GM19193 (cell line): Measurements from ENCODE around the gene SLAIN2.

ENCODE experiments used
- POLR2A ChIP-seq: IDR thresholded peaks from 4 replicates; pipeline ENCODE4 v1.6.1; 2011; ENCODE audit not compliant: insufficient read depth, insufficient read length; ENCODE audit errors: extremely low read depth

SLAIN2 gene

DNA sequence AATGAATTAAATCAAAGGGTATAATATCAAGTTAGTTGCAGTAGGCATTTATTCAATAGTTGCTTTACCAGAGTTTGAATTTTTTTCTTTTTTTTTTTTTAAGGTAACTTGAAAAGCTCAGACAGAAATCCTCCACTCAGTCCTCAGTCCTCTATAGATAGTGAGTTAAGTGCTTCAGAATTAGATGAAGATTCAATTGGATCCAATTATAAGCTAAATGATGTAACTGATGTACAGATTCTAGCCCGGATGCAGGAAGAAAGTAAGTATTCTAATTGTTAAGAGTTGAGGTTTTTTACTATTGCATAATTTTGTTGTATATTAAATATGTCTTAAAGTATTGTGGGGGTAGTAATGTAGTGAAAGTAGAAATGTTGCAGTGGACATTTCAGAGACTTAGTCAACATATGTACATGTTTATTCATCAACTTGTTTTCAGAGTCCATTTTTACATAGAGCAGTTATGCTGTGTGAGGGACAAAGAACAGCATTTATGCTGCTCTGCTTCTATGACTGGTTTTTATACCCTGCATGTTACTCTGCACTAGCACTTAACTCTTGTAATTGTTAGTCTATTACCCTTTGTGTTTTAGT, 38.4 kb downstream of the SLAIN2 start:
- TF ChIP-seq POLR2A = no peak

GRCh38 chr4:48380583-48381167, 39.3 kb downstream of the SLAIN2 start:
- no peak for TF ChIP-seq POLR2A

DNA sequence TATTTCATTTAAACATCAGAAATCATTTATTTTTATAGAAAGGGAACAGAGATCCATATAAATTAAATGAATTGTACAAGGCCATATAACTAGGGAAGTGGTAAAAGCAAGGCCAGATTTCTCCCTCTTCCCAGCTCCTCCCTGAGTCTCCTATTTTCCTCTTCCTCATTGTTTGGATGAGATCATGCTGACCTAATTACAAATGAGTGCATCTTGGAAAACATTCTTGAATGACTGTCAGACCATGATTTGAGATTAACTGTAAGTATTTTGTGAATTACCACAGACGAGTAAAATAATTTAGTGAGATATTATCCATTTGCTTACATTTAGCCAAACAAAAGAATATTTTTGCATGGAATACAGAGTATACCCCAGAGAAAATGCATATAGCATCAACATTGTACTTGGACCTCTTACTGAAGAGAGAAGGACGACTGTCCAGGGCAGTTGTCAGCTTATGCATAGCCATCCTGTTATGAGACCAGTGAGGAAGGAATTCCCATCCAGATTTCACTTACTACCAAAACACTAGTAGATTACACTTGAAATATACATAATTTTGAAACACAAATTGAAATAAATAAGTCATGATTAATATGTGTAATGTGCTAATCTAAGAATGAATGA, 47.3 kb downstream of the SLAIN2 start:
- no peak for TF ChIP-seq POLR2A

DNA sequence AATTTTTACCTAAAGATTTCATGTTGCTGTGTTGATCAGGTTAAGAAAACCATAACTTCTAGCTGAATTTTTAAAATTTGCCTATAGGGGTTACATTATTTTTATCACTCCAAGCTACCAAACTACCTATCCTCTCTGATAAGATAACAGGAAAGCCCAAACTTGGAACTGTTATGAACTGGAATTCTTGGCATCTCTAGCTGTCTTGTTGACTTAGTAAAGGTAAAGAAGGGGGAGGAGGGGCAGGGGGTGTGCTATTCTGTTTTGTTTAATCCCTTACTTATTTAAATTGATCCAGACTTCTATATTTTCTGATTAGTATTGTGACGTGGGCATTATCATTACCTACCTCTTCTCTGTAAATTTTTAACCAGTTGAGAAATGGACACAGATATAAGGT, 54.7 kb downstream of the SLAIN2 start:
- TF ChIP-seq POLR2A = no peak

GRCh38 chr4:48400416-48400815, 59.1 kb downstream of the SLAIN2 start:
- no peak for TF ChIP-seq POLR2A

DNA sequence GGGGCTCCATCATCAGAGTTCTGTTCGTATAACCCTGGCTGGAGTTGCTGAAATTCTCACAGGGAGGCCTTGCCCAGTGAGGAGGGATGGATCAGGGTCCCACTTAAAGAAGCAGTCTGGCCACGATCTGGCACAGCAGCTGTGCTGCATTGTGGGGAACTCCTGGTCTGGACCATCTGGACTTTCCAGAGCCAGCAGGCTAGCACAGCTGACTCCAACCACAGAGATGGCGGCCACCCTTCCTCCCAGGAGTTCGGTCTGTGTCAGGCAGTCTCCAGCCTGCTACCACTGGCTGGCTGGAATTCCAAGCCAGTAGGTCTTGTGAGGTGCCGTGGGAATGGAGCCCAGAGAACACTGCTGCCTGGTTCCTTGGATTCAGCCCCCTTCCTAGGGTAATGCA, 62.0 kb downstream of the SLAIN2 start:
- no peak for TF ChIP-seq POLR2A

- TF ChIP-seq POLR2A = no peak
Measured at GRCh38 chr4:48403779-48404178, 62.5 kb downstream of the SLAIN2 start.

GRCh38 chr4:48405924-48406323, 64.6 kb downstream of the SLAIN2 start:
- TF ChIP-seq POLR2A = no peak

GRCh38 chr4:48409203-48409602, 67.9 kb downstream of the SLAIN2 start:
- TF ChIP-seq POLR2A = no peak

DNA sequence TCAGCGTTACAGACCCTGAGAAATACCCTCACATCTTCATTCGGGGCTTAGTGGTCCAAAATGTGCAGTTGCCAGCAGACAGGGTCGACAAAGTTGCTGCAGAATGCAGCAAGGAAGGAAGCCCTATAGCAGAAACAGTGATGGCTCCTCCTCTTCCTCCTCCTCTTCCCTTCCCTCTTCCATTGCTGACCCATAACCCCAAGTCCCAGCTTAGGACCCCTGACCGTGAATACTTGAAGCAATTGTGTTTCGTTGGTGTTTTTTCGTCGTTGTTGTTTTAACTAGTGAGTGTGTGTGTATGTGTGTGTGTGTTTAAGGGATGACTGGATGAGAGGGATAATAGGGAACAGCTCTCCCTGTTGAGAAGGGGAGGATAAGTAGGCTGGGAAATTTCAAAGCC, 69.5 kb downstream of the SLAIN2 start:
- no peak for TF ChIP-seq POLR2A

DNA sequence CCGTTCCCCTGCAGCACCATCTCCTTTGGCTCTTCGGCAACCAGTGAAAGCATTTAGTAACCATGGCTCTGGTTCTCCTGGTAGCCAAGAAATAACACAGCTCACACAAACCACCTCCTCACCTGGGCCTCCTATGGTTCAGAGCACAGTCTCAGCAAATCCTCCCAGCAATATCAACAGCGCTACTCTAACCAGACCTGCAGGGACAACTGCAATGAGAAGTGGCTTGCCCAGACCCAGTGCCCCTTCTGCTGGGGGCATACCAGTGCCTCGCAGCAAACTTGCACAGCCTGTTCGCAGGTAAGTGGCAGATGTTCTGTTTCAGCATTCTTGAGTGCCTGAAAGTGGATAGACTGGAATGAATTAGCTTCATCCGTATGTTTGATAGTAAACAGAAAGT, 78.8 kb downstream of the SLAIN2 start:
- no peak for TF ChIP-seq POLR2A

- no peak for TF ChIP-seq POLR2A
Measured at GRCh38 chr4:48421101-48421500, 79.8 kb downstream of the SLAIN2 start.

- no peak for TF ChIP-seq POLR2A
Measured at GRCh38 chr4:48428926-48429325, 87.6 kb downstream of the SLAIN2 start.

DNA sequence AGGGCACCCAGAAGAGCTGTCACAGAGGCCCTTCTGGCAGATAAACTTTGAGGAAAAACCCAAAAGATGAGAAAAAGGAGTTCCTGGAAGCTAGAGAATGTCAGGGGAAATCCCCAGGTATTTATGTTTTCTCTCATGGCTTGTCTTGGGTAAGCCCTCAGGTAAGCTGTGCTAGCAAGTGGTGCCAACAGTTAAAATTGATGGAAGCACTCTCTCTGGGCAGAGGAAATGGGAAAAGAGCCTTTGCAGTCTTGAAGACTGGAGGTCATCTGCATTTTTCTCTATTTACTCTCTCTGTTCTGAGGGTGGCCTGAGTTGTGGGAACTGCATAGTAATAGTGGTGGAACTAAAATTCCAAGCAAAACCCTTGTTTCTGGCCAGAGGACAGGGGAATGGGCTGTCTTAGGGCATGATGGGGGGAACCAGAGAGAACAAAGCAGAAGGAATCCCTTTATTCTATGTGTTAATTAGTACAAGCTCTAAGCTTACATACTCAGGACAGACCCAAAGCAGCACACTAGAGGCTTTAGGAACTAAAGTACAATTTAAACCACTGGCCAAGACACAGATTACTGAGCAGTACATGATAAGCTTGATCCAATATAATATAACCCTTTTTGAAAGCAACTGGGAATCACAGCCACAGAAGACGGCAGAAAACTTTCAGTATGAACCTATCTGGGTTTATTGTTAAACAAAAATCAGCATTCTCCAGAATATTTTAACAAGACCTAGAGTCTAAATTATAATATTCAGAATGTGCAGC, 88.6 kb downstream of the SLAIN2 start:
- TF ChIP-seq POLR2A = no peak

DNA sequence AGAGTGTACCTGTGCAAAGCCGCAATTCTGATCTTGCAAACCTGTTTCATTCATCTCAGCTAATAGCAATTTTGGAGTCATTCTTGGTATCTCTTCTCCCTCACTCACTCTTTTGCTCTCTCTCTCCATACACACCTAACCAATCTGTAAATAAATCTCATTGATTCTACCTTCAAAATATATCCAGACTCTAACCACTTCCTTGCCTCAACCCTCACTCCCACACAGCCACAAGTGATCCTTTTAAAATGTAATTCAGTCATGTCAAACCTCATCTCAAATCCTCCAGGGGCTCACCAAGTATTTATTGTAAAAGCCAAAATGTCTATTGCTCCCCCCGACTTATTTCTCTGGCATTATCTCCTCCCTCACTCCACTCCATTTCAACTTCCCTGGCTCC, 90.1 kb downstream of the SLAIN2 start:
- no peak for TF ChIP-seq POLR2A

GRCh38 chr4:48432017-48432416, 90.7 kb downstream of the SLAIN2 start:
- no peak for TF ChIP-seq POLR2A

- no peak for TF ChIP-seq POLR2A
Measured at GRCh38 chr4:48436318-48436717, 95.0 kb downstream of the SLAIN2 start.

DNA sequence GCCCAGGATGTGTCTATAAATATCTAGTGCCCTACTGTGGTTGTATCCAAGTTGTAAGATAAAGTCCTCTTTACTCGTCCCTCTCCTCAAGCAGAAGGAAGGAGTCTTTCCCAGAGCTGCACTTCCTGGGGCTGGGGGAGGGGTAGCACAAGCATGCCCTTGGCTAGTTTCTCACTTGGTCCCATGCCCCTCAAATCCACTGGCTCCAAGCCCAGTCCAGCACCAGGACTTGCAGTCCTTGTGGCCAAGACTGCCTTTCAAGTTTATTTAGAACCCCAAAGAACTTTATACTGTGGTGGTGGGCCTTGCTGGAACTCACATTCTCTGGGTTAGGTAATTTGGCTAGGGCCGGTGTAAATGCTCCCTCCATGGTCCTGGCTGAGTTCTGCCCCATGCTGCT, 98.7 kb downstream of the SLAIN2 start:
- no peak for TF ChIP-seq POLR2A
